SK-N-SH treated with all-trans-retinoic acid at 6 μM for 48 hours (cell line): ENCODE measurements around the gene MUC21.

ENCODE experiments used
- ATAC-seq: fragments of 200-7000 bp; cut with Tn5 transposase; 3 replicates; pipeline ENCODE4 v1.9.1; 2020; ENCODE audit warnings: mild to moderate bottlenecking, moderate library complexity
- ARNTL ChIP-seq: fragments of 450-650 bp; formaldehyde crosslinking; IDR thresholded peaks from 2 replicates; pipeline ENCODE4 v1.5.0; 2020; ENCODE audit warnings: low read depth, mild to moderate bottlenecking, moderate library complexity, borderline replicate concordance
- BACH2 ChIP-seq: fragments of 250-450 bp; sonication (Bioruptor Pico); IDR thresholded peaks from 2 replicates; pipeline ENCODE4 v1.9.0; 2021; ENCODE audit warnings: mild to moderate bottlenecking, borderline replicate concordance
- CREB5 ChIP-seq: fragments of 250-450 bp; sonication (Bioruptor Pico); IDR thresholded peaks from 2 replicates; pipeline ENCODE4 v1.5.1; 2020; ENCODE audit warnings: low read depth, mild to moderate bottlenecking, moderate library complexity
- CSDC2 ChIP-seq: fragments of 250-450 bp; sonication (Bioruptor Pico); IDR thresholded peaks from 2 replicates; pipeline ENCODE4 v1.5.0; 2020; ENCODE audit warnings: mild to moderate bottlenecking, moderate library complexity
- CSRNP3 ChIP-seq: fragments of 250-450 bp; sonication (Bioruptor Pico); IDR thresholded peaks from 2 replicates; pipeline ENCODE4 v1.5.1; 2021; ENCODE audit warnings: mild to moderate bottlenecking, moderate library complexity
- ESRRG ChIP-seq: fragments of 250-450 bp; sonication (Bioruptor Pico); IDR thresholded peaks from 2 replicates; pipeline ENCODE4 v1.6.1; 2021; ENCODE audit warnings: mild to moderate bottlenecking
- GLIS3 ChIP-seq: fragments of 250-450 bp; sonication (Bioruptor Pico); IDR thresholded peaks from 2 replicates; pipeline ENCODE4 v1.5.0; 2020; ENCODE audit warnings: mild to moderate bottlenecking, moderate library complexity
- ISL1 ChIP-seq: fragments of 250-450 bp; sonication (Bioruptor Pico); IDR thresholded peaks from 2 replicates; pipeline ENCODE4 v2.1.2; 2022; ENCODE audit warnings: mild to moderate bottlenecking, moderate library complexity
- OSR1 ChIP-seq: fragments of 250-450 bp; sonication (Bioruptor Pico); IDR thresholded peaks from 2 replicates; pipeline ENCODE4 v1.8.0; 2022; ENCODE audit warnings: moderate library complexity, mild to moderate bottlenecking, inconsistent platforms
- PATZ1 ChIP-seq: fragments of 250-450 bp; sonication (Bioruptor Pico); IDR thresholded peaks from 2 replicates; pipeline ENCODE4 v1.8.0; 2020; ENCODE audit warnings: mild to moderate bottlenecking, moderate library complexity, borderline replicate concordance
- POU6F1 ChIP-seq: fragments of 250-450 bp; sonication (Bioruptor Pico); IDR thresholded peaks from 2 replicates; pipeline ENCODE4 v1.8.0; 2021; ENCODE audit warnings: low read depth, mild to moderate bottlenecking, moderate library complexity, borderline replicate concordance
- PPARA ChIP-seq: fragments of 250-450 bp; sonication (Bioruptor Pico); IDR thresholded peaks from 2 replicates; pipeline ENCODE4 v1.5.0; 2020; ENCODE audit warnings: mild to moderate bottlenecking, borderline replicate concordance
- RARB ChIP-seq: fragments of 250-450 bp; sonication (Bioruptor Pico); IDR thresholded peaks from 2 replicates; pipeline ENCODE4 v1.8.0; 2021; ENCODE audit warnings: mild to moderate bottlenecking, moderate library complexity
- SNAI2 ChIP-seq: fragments of 250-450 bp; sonication (Bioruptor Pico); IDR thresholded peaks from 2 replicates; pipeline ENCODE4 v1.5.0; 2020; ENCODE audit warnings: mild to moderate bottlenecking, moderate library complexity
- TSHZ2 ChIP-seq: fragments of 250-450 bp; sonication (Bioruptor Pico); IDR thresholded peaks from 2 replicates; pipeline ENCODE4 v1.5.0; 2020; ENCODE audit warnings: mild to moderate bottlenecking, moderate library complexity
- ZC3H10 ChIP-seq: fragments of 250-450 bp; sonication (Bioruptor Pico); IDR thresholded peaks from 2 replicates; pipeline ENCODE4 v1.5.1; 2021; ENCODE audit warnings: mild to moderate bottlenecking, moderate library complexity
- ZFP30 ChIP-seq: fragments of 450-650 bp; formaldehyde crosslinking; IDR thresholded peaks from 2 replicates; pipeline ENCODE4 v1.5.0; 2022; ENCODE audit warnings: mild to moderate bottlenecking, moderate library complexity
- ZNF565 ChIP-seq: fragments of 450-650 bp; formaldehyde crosslinking; conservative IDR thresholded peaks from 2 replicates; pipeline ENCODE4 v1.5.0; 2020; ENCODE audit warnings: low read depth, mild to moderate bottlenecking, moderate library complexity
- ZNF70 ChIP-seq: fragments of 450-650 bp; formaldehyde crosslinking; IDR thresholded peaks from 2 replicates; pipeline ENCODE4 v1.5.0; 2020; ENCODE audit warnings: mild to moderate bottlenecking, moderate library complexity
- ZNF8 ChIP-seq: fragments of 450-650 bp; formaldehyde crosslinking; IDR thresholded peaks from 2 replicates; pipeline ENCODE4 v1.5.0; 2020; ENCODE audit warnings: mild to moderate bottlenecking, moderate library complexity

Gene MUC21

GRCh38 chr6:30983439-30983838 lies at the start of gene MUC21:
MUC21 (plus strand) TSS chr6:30983718; CDS start chr6:30983959, 241 bp downstream.
- TF ChIP-seq SNAI2 (CRISPR knock-in tag) (no peak), POU6F1 (CRISPR knock-in tag) (no peak), RARB (no peak), PPARA (CRISPR knock-in tag) (no peak)
- ATAC-seq, result no peak

GRCh38 chr6:30935018-30935417 lies 48.5 kb upstream of the MUC21 start:
- no peak for TF ChIP-seq RARB
- no peak for ATAC-seq

DNA sequence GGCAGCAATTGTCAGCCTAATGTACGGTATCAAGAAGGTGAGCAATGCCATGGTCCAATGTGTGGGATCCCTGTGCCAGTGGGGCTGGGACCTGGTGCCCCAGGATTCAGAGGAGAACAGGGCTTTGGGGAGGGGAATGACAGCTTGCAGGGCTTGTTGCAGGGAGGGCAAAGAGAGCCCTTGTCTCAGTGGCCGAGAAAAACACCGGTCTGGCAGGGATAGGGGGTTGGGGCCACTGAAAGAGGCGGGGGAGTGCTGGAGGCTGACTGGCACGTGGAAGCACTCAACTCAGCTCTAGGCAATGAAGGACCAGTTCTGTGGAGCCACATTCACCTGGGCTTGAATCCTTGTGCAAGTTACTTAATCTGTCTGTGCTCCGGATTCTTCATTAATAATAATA lies 46.3 kb upstream of the MUC21 start:
- TF ChIP-seq ZNF565 (CRISPR knock-in tag), result no peak
- no peak for TF ChIP-seq CREB5 (CRISPR knock-in tag)
- TF ChIP-seq ZNF8 (CRISPR knock-in tag), result no peak
- TF ChIP-seq OSR1 (CRISPR knock-in tag), result no peak
- no peak for TF ChIP-seq ZC3H10 (CRISPR knock-in tag)
- TF ChIP-seq CSDC2 (CRISPR knock-in tag), result no peak
- no peak for TF ChIP-seq PATZ1 (CRISPR knock-in tag)
- no peak for TF ChIP-seq RARB
- no peak for TF ChIP-seq BACH2 (CRISPR knock-in tag)
- TF ChIP-seq CSRNP3 (CRISPR knock-in tag), result no peak
- no peak for TF ChIP-seq TSHZ2 (CRISPR knock-in tag)
- no peak for TF ChIP-seq ZFP30 (CRISPR knock-in tag)
- TF ChIP-seq ESRRG (CRISPR knock-in tag), result no peak
- TF ChIP-seq ARNTL (CRISPR knock-in tag), result no peak
- no peak for TF ChIP-seq GLIS3 (CRISPR knock-in tag)
- no peak for TF ChIP-seq POU6F1 (CRISPR knock-in tag)
- no peak for TF ChIP-seq ISL1
- TF ChIP-seq ZNF70 (CRISPR knock-in tag), result no peak
- no peak for ATAC-seq
